Endodermal cell (in vitro differentiated cells): ENCODE results near the gene ZNF385D. TPM values are rescaled to one million over a fixed set of nuclear protein-coding genes. Genes with fewer than 3 reads are reported as not detected.

ENCODE experiments used
- DNase-seq: peaks from one replicate; pipeline ENCODE4 v3.0.0-alpha.2; 2017
- H3K27ac ChIP-seq: 2 replicates; pipeline ENCODE4 v1.5.1; 2013; ENCODE audit warnings: mild to moderate bottlenecking, low read depth, low read length, moderate library complexity
- H3K27me3 ChIP-seq: 2 replicates; pipeline ENCODE4 v1.6.1; 2013; ENCODE audit warnings: mild to moderate bottlenecking, low read length, moderate library complexity; ENCODE audit not compliant: insufficient read depth, control insufficient read depth, poor library complexity, severe bottlenecking
- H3K36me3 ChIP-seq: 2 replicates; pipeline ENCODE4 v1.7.0; 2013; ENCODE audit warnings: mild to moderate bottlenecking, low read length, moderate library complexity; ENCODE audit not compliant: control insufficient read depth, insufficient read depth
- H3K4me1 ChIP-seq: one replicate; pipeline ENCODE4 v1.7.0; 2013; ENCODE audit warnings: low read length; ENCODE audit not compliant: control insufficient read depth, insufficient read depth
- H3K4me3 ChIP-seq: 2 replicates; pipeline ENCODE4 v1.5.1; 2013; ENCODE audit warnings: mild to moderate bottlenecking, low read length, moderate library complexity
- H3K9ac ChIP-seq: 2 replicates; pipeline ENCODE4 v1.6.1; 2013; ENCODE audit warnings: mild to moderate bottlenecking, low read length, moderate library complexity; ENCODE audit not compliant: poor library complexity, severe bottlenecking; ENCODE audit errors: extremely low read depth
- H3K9me3 ChIP-seq: 2 replicates; pipeline ENCODE4 v1.6.1; 2013; ENCODE audit warnings: mild to moderate bottlenecking, low read length, moderate library complexity; ENCODE audit not compliant: control insufficient read depth
- H3K27ac Mint-ChIP-seq: 2 replicates; pipeline ENCODE4 v1.8.0; 2020; ENCODE audit warnings: mixed read lengths
- H3K27me3 Mint-ChIP-seq: 2 replicates; pipeline ENCODE4 v1.8.0; 2021; ENCODE audit warnings: mild to moderate bottlenecking, mixed read lengths; ENCODE audit not compliant: insufficient read depth
- H3K36me3 Mint-ChIP-seq: 2 replicates; pipeline ENCODE4 v1.8.0; 2020; ENCODE audit warnings: low read depth, mixed read lengths
- H3K4me1 Mint-ChIP-seq: 2 replicates; pipeline ENCODE4 v1.8.0; 2020; ENCODE audit warnings: mixed read lengths
- H3K4me3 Mint-ChIP-seq: 2 replicates; pipeline ENCODE4 v1.8.0; 2020; ENCODE audit warnings: mild to moderate bottlenecking, moderate library complexity, mixed read lengths
- H3K9me3 Mint-ChIP-seq: 2 replicates; pipeline ENCODE4 v1.8.0; 2020; ENCODE audit warnings: mild to moderate bottlenecking, mixed read lengths
- CTCF ChIP-seq: fragments of 200-600 bp; sonication (generic); conservative IDR thresholded peaks from 2 replicates; pipeline ENCODE4 v1.5.0; 2021; ENCODE audit warnings: antibody characterized with exemption, mild to moderate bottlenecking
- WGBS, 2 experiments: methylation state at CpG; one replicate each; pipeline versions ENCODE4 v1.1.5 to v1.1.7; 2013; ENCODE audit warnings: missing lambda C conversion rate in 2 of 2, mixed read lengths in 1 of 2; ENCODE audit not compliant: insufficient coverage in 1 of 2, insufficient read length in 1 of 2; 5-methylcytosine and 5-hydroxymethylcytosine counted together
- total RNA-seq, 2 donors: library from RNA; stranded (reverse); fragmentation: NEBNext Ultra II Directional in 1 of 2; extraction: Animal tissue kit (Norgen Biotek cat#: 25700) in 1 of 2; gene quantifications; 2 replicates in 1 of 2; 3 replicates in 1 of 2; pipeline ENCODE4 v1.2.1, GENCODE V29; 2021

ZNF385D gene
- total RNA-seq, 2 donors from 2014 or later = 1.1 to 3.7 TPM

GRCh38 chr3:21654241-21654640 is 96.8 kb downstream of the ZNF385D start:
- Histone ChIP-seq H3K4me3 (no peak overlapping the region), H3K9ac (no peak overlapping the region), H3K36me3 (no peaks in the 10 kb centered on the region), H3K4me1 (no peaks in the 10 kb centered on the region), H3K9me3 (no peaks in the 10 kb centered on the region), H3K27ac (no peak overlapping the region), H3K27me3 (no peaks in the 10 kb centered on the region)
- H3K27me3 Mint-ChIP-seq = no peaks in the 10 kb centered on the region
- TF ChIP-seq CTCF = no peak
- no peak overlapping the region for H3K4me3 Mint-ChIP-seq
- H3K4me1 Mint-ChIP-seq = peaks cover 4% of the 10 kb centered on the region
- no peaks in the 10 kb centered on the region for H3K36me3 Mint-ChIP-seq
- H3K27ac Mint-ChIP-seq = peak overlapping the region; percentile 59
- WGBS, 2 experiments = 56 to 70% methylated on average over 3 to 4 of the region's 5 CpGs
- DNase-seq = no peak
- H3K9me3 Mint-ChIP-seq = no peaks in the 10 kb centered on the region

GRCh38 chr3:21649519-21649918 is 101.5 kb downstream of the ZNF385D start:
- WGBS, 2 experiments = 100% methylated on average over 1 of the region's 1 CpG; no CpG with 5 or more reads in 1 of the 2 experiments
- no peaks in the 10 kb centered on the region for H3K27me3 Mint-ChIP-seq
- Histone ChIP-seq H3K9me3 (no peaks in the 10 kb centered on the region), H3K4me3 (no peak overlapping the region), H3K36me3 (no peaks in the 10 kb centered on the region), H3K4me1 (peaks cover 11% of the 10 kb centered on the region), H3K9ac (no peak overlapping the region), H3K27ac (no peak overlapping the region), H3K27me3 (no peaks in the 10 kb centered on the region)
- H3K9me3 Mint-ChIP-seq = no peaks in the 10 kb centered on the region
- no peak overlapping the region for H3K27ac Mint-ChIP-seq
- H3K4me3 Mint-ChIP-seq = no peak overlapping the region
- H3K4me1 Mint-ChIP-seq = peaks cover 34% of the 10 kb centered on the region
- DNase-seq = no peak
- TF ChIP-seq CTCF = no peak
- no peaks in the 10 kb centered on the region for H3K36me3 Mint-ChIP-seq

GRCh38 chr3:21647961-21648360 is 103.0 kb downstream of the ZNF385D start:
- 60 to 61% methylated on average over 3 to 4 of the region's 4 CpGs for whole genome bisulfite sequencing, 2 experiments
- Histone ChIP-seq H3K4me1 (peaks cover 11% of the 10 kb centered on the region), H3K4me3 (no peak overlapping the region), H3K27ac (no peak overlapping the region), H3K36me3 (no peaks in the 10 kb centered on the region), H3K9me3 (no peaks in the 10 kb centered on the region), H3K27me3 (no peaks in the 10 kb centered on the region), H3K9ac (no peak overlapping the region)
- Mint-ChIP-seq H3K36me3 (no peaks in the 10 kb centered on the region), H3K4me1 (peaks cover 36% of the 10 kb centered on the region), H3K27me3 (no peaks in the 10 kb centered on the region), H3K27ac (no peak overlapping the region), H3K4me3 (no peak overlapping the region), H3K9me3 (no peaks in the 10 kb centered on the region)
- DNase-seq = peak; percentile 72
- TF ChIP-seq CTCF = no peak
